ENCODE data around the gene IP6K1. TPM values are rescaled to one million over a fixed set of nuclear protein-coding genes. Genes with fewer than 3 reads are reported as not detected.

The IP6K1 gene
- total and polyA plus RNA-seq, 2 experiments from 2014 or later, result 10.7 to 35.5 TPM

- TF ChIP-seq ZNF462 (CRISPR knock-in tag; IDR thresholded peaks at IDR 0.05) (no peak), ZNF331 (CRISPR knock-in tag; IDR thresholded peaks at IDR 0.05; ENCODE audit: low read depth) (no peak), CTCF (conservative IDR thresholded peaks at IDR 0.05; ENCODE audit: low read depth in 2 of 2) (no peak), JUNB (IDR thresholded peaks at IDR 0.05; ENCODE audit: unreplicated experiment) (no peak), STAT1 (IDR thresholded peaks at IDR 0.05; ENCODE audit: unreplicated experiment) (no peak), CREB1 (CRISPR knock-in tag; IDR thresholded peaks at IDR 0.05; ENCODE audit: low read depth) (no peak), EZH2 (IDR thresholded peaks at IDR 0.05; ENCODE audit: low read depth, unreplicated experiment) (no peak), ZNF114 (CRISPR knock-in tag; IDR thresholded peaks at IDR 0.05) (no peak)
Observed at GRCh38 chr3:49807431-49808114, 21.2 kb upstream of the IP6K1 start (continued).

Measured in GM23338 (cell line).